Lower leg skin (tissue), 4 donors: ENCODE data around the gene SPEM3. TPM values are rescaled to one million over a fixed set of nuclear protein-coding genes. Genes with fewer than 3 reads are reported as not detected.

Experiments used
- DNase-seq, 2 donors: peaks; one replicate each; pipeline ENCODE4 v3.0.0-alpha.2; 2019; ENCODE audit warnings: low spot score in 2 of 2
- H3K4me3 ChIP-seq: fragments of 200-600 bp; sonication (generic); 2 replicates; pipeline ENCODE4 v1.5.1; 2017; ENCODE audit warnings: mild to moderate bottlenecking, low read depth; ENCODE audit not compliant: poor library complexity, severe bottlenecking
- POLR2A ChIP-seq, 2 donors: fragments of 450-650 bp; IDR thresholded peaks; one replicate each; pipeline ENCODE4 v1.6.1; 2016 to 2017; ENCODE audit warnings: antibody characterized with exemption in 2 of 2, mild to moderate bottlenecking in 1 of 2, moderate library complexity in 1 of 2
- WGBS, 2 donors: methylation state at CpG; one replicate each; pipeline ENCODE4 v1.1.5; 2018; 5-methylcytosine and 5-hydroxymethylcytosine counted together
- intact Hi-C: fragments of 100-400 bp; cut with DNase I; formaldehyde crosslinking; loops from one replicate; pipeline ENCODE4 v1.15.0; 2023; ENCODE audit warnings: low total_unique reads
- total RNA-seq, 4 donors: library from RNA; depleted of rRNA; stranded (reverse); fragments of >200 nt; gene quantifications; one replicate each; pipeline ENCODE4 v1.1.0, GENCODE V29; 2016
- TF ChIP-seq, protein P1 (sequence below), 3 donors: fragments of 450-650 bp; IDR thresholded peaks; one replicate each; pipeline ENCODE4 v1.5.1; 2016; ENCODE audit warnings: antibody characterized with exemption in 3 of 3, mild to moderate bottlenecking in 3 of 3, moderate library complexity in 2 of 3

The SPEM3 gene
- total RNA-seq, 4 donors from 2014 or later = not detected

DNA sequence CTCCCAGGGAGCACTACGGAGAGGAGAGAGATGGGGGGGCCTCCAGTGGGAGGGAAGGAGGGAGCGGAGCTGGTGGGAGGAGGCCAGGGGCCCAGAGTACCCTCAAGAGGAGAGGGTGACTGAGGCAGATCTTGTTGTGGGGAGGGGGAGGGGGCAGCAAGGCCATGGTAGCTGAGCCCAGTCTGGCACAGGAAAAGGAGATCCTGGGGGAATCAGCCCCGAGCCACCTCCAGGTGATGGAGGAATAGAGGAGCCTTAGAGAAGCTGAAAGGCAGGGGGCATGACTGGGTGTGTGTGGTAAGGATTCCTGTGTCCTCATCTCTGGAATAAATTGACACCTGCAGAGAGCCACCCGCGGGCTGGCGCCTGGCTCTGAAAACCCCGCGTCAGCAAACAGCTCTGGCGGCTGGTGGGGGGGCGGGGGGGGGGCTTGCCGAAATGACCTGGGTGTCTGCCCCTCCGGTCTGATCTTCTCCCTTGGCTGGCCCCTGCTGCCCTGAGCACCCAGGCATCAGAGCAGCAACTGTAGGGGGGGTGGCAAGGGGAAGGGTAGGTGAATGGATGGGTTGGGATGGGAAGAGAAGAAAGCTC, 22.3 kb upstream of the SPEM3 start:
- no peak overlapping the region for H3K4me3 ChIP-seq
- WGBS, 2 donors = 60 to 62% methylated on average over 12 of the region's 12 CpGs
- TF ChIP-seq POLR2A (IDR thresholded peaks at IDR 0.05) = no peak
- TF ChIP-seq, protein P1, sequence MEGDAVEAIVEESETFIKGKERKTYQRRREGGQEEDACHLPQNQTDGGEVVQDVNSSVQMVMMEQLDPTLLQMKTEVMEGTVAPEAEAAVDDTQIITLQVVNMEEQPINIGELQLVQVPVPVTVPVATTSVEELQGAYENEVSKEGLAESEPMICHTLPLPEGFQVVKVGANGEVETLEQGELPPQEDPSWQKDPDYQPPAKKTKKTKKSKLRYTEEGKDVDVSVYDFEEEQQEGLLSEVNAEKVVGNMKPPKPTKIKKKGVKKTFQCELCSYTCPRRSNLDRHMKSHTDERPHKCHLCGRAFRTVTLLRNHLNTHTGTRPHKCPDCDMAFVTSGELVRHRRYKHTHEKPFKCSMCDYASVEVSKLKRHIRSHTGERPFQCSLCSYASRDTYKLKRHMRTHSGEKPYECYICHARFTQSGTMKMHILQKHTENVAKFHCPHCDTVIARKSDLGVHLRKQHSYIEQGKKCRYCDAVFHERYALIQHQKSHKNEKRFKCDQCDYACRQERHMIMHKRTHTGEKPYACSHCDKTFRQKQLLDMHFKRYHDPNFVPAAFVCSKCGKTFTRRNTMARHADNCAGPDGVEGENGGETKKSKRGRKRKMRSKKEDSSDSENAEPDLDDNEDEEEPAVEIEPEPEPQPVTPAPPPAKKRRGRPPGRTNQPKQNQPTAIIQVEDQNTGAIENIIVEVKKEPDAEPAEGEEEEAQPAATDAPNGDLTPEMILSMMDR (IDR thresholded peaks at IDR 0.05) = no peak

DNA sequence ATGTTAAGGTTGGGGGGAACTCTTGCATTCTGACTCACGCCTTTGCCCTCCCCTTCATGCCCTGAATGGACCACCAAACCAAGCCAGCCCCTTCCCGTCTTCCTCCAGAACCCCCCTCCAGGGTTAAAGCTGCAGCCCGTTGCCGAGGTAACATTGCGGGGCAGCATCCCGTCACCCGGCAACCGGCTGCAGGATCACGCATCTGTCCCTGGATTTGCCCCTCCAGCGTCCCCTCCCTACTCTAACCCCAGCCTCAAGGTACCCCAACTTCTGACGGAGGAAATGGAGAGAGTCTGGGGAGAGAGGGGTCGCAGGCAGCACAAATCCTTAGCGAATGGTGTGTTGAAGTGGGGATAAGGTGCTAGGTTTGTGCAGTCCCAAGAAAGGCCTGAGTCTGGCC, 21.6 kb upstream of the SPEM3 start:
- TF ChIP-seq, protein P1 (IDR thresholded peaks at IDR 0.05) = no peak
- TF ChIP-seq POLR2A (IDR thresholded peaks at IDR 0.05) = no peak
- 91 to 93% methylated on average over 13 of the region's 13 CpGs for WGBS, 2 donors
- H3K4me3 ChIP-seq = no peak overlapping the region
- intact Hi-C loops = no loop called here
- DNase-seq = no peak

More for the DNA sequence above, 22.3 kb upstream of the SPEM3 start:
- DNase-seq = no peak
- intact Hi-C loops = no loop called here

GRCh38 chr17:7407485-7408251, 21.0 kb upstream of the SPEM3 start, which contains the start of gene NLGN2:
NLGN2 (plus strand) TSS chr17:7407845; CDS start chr17:7408256, 411 bp downstream.
- intact Hi-C loops = no loop called here
- TF ChIP-seq POLR2A (IDR thresholded peaks at IDR 0.05) = no peak
- TF ChIP-seq, protein P1 (IDR thresholded peaks at IDR 0.05) = no peak
- no peak within 1 kb of the TSS for H3K4me3 ChIP-seq

DNA sequence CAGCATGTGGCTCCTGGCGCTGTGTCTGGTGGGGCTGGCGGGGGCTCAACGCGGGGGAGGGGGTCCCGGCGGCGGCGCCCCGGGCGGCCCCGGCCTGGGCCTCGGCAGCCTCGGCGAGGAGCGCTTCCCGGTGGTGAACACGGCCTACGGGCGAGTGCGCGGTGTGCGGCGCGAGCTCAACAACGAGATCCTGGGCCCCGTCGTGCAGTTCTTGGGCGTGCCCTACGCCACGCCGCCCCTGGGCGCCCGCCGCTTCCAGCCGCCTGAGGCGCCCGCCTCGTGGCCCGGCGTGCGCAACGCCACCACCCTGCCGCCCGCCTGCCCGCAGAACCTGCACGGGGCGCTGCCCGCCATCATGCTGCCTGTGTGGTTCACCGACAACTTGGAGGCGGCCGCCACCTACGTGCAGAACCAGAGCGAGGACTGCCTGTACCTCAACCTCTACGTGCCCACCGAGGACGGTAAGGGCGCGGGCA, 20.4 kb upstream of the SPEM3 start:
- no peak overlapping the region for H3K4me3 ChIP-seq
- WGBS, 2 donors = 75 to 92% methylated on average over 13 to 41 of the region's 58 CpGs
- intact Hi-C loops = no loop called here
- TF ChIP-seq, protein P1 (IDR thresholded peaks at IDR 0.05) = no peak
- no peak for TF ChIP-seq POLR2A (IDR thresholded peaks at IDR 0.05)
- no peak for DNase-seq

More at GRCh38 chr17:7407485-7408251, 21.0 kb upstream of the SPEM3 start, which contains the start of gene NLGN2:
- WGBS, 2 donors = 55 to 71% methylated on average over 8 to 12 of the region's 12 CpGs
- no peak for DNase-seq

- intact Hi-C loops = no loop called here
- DNase-seq = no peak
- 55% methylated on average over 6 of the region's 6 CpGs; no CpG with 5 or more reads in 1 of the 2 donors for WGBS, 2 donors
- no peak for TF ChIP-seq POLR2A (IDR thresholded peaks at IDR 0.05)
- TF ChIP-seq, protein P1 (IDR thresholded peaks at IDR 0.05) = no peak
- H3K4me3 ChIP-seq = no peak overlapping the region
Measured at GRCh38 chr17:7408863-7409262, 19.8 kb upstream of the SPEM3 start.
